SK-N-MC (cell line): ENCODE results near the gene F10.

Experiments used
- EZH2 ChIP-seq: fragments of 200-600 bp; sonication (generic); IDR thresholded peaks from one replicate; pipeline ENCODE4 v1.6.1; 2017; ENCODE audit warnings: antibody characterized with exemption
- FOXP2 ChIP-seq: optimal IDR thresholded peaks from 2 replicates; pipeline ENCODE3; 2011; ENCODE audit warnings: mild to moderate bottlenecking, moderate library complexity; ENCODE audit not compliant: insufficient read depth; ENCODE audit errors: extremely low read length, control extremely low read depth
- POLR2AphosphoS5 ChIP-seq: IDR thresholded peaks from 2 replicates; pipeline ENCODE4 v1.6.1; 2012; ENCODE audit warnings: mild to moderate bottlenecking, low read depth, low read length, borderline replicate concordance

DNA sequence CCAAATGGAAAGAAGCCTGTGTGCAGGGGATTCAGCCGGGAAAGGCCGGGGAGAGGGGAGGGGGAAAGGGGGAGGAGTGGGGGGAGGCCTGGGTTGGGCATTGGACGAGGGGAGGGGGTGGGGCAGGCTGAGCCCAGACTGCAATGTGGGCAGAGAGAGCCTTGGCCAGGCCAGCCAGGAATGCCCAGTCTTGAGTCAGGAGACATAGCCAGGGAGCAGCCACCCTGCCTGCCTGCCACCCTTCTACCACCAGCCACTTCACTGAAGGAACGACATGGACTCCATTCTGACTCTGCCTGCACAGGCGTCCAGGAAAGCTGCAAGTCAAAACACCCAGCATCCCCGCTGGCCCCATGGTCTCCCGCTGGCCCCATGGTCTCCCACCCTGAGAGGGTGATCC, 36.3 kb downstream of the F10 start:
- no peak for TF ChIP-seq POLR2AphosphoS5
- no peak for TF ChIP-seq EZH2
- no peak for TF ChIP-seq FOXP2
